ENCODE results near the gene SIRT4. TPM values are rescaled to one million over a fixed set of nuclear protein-coding genes. Genes with fewer than 3 reads are reported as not detected.

The SIRT4 gene
- total RNA-seq, 1 experiment from 2014 or later, result 3.6 TPM

- H3K36me3 ChIP-seq (ENCODE audit: low read depth), result no peaks in the 10 kb centered on the region
- no peaks in the 10 kb centered on the region for H3K27me3 ChIP-seq (ENCODE audit: insufficient read depth, low read depth)
- no peaks in the 10 kb centered on the region for H4K20me1 ChIP-seq (ENCODE audit: insufficient read depth)
- ChIA-PET CTCF (no interaction called here), POLR2A (ENCODE audit: unreplicated experiment) (no interaction called here)
- no peak overlapping the region for H3K4me3 ChIP-seq
- no peaks in the 10 kb centered on the region for H3K79me2 ChIP-seq (ENCODE audit: low read depth)
- intact Hi-C loops (cut with micrococcal nuclease; ENCODE audit: unreplicated experiment), result no loop called here
- BruUV-seq (replicated peaks), result no TSS peak
- no peaks in the 10 kb centered on the region for H3F3A ChIP-seq (ENCODE audit: insufficient read depth, low read depth)
- H2AFZ ChIP-seq, result no peak overlapping the region
- no peak overlapping the region for H3K27ac ChIP-seq
- no peaks in the 10 kb centered on the region for H3K9me3 ChIP-seq (ENCODE audit: insufficient read depth, low read depth)
- no peaks in the 10 kb centered on the region for H3K9me2 ChIP-seq (ENCODE audit: insufficient read depth)
- H3K4me1 ChIP-seq (replicated peaks; ENCODE audit: insufficient read depth), result no peaks in the 10 kb centered on the region
- TF ChIP-seq EZH2 (IDR thresholded peaks at IDR 0.05; ENCODE audit: low read depth) (no peak), CTCF (conservative IDR thresholded peaks at IDR 0.05) (no peak)
- H3K4me2 ChIP-seq, result no peak overlapping the region
- no peak for DNase-seq
Observed at GRCh38 chr12:120343692-120344091, 41.6 kb downstream of the SIRT4 start.

GRCh38 chr12:120346031-120346430, 43.9 kb downstream of the SIRT4 start:
- H3K4me2 ChIP-seq, result no peak overlapping the region
- no peaks in the 10 kb centered on the region for H3K36me3 ChIP-seq (ENCODE audit: low read depth)
- ChIA-PET POLR2A (ENCODE audit: unreplicated experiment) (no interaction called here), CTCF (interaction anchor here (0.7 to 0.9 kb wide), 2 partner anchors 303 to 1048 kb away, joined by 3 to 6 read pairs; no protein-coding TSS in a partner anchor)
- H3K27ac ChIP-seq, result no peak overlapping the region
- no peaks in the 10 kb centered on the region for H3K4me1 ChIP-seq (replicated peaks; ENCODE audit: insufficient read depth)
- H3K9me3 ChIP-seq (ENCODE audit: insufficient read depth, low read depth), result no peaks in the 10 kb centered on the region
- no TSS peak for BruUV-seq (replicated peaks)
- H3K4me3 ChIP-seq, result no peak overlapping the region
- H3K9me2 ChIP-seq (ENCODE audit: insufficient read depth), result no peaks in the 10 kb centered on the region
- no peak for TF ChIP-seq EZH2 (IDR thresholded peaks at IDR 0.05; ENCODE audit: low read depth)
- no peak for TF ChIP-seq CTCF (conservative IDR thresholded peaks at IDR 0.05)
- H3K27me3 ChIP-seq (ENCODE audit: insufficient read depth, low read depth), result no peaks in the 10 kb centered on the region
- H2AFZ ChIP-seq, result no peak overlapping the region
- DNase-seq, result no peak
- no peaks in the 10 kb centered on the region for H4K20me1 ChIP-seq (ENCODE audit: insufficient read depth)
- no peaks in the 10 kb centered on the region for H3K79me2 ChIP-seq (ENCODE audit: low read depth)
- no peaks in the 10 kb centered on the region for H3F3A ChIP-seq (ENCODE audit: insufficient read depth, low read depth)
- intact Hi-C loops (cut with micrococcal nuclease; ENCODE audit: unreplicated experiment), result no loop called here

- Histone ChIP-seq H3K79me2 (ENCODE audit: low read depth) (no peaks in the 10 kb centered on the region), H3K27me3 (ENCODE audit: insufficient read depth, low read depth) (no peaks in the 10 kb centered on the region), H3F3A (ENCODE audit: insufficient read depth, low read depth) (no peaks in the 10 kb centered on the region), H4K20me1 (ENCODE audit: insufficient read depth) (no peaks in the 10 kb centered on the region), H2AFZ (no peak overlapping the region), H3K4me2 (no peak overlapping the region), H3K4me3 (no peak overlapping the region), H3K27ac (no peak overlapping the region), H3K9me3 (ENCODE audit: insufficient read depth, low read depth) (no peaks in the 10 kb centered on the region), H3K4me1 (replicated peaks; ENCODE audit: insufficient read depth) (no peaks in the 10 kb centered on the region), H3K9me2 (ENCODE audit: insufficient read depth) (no peaks in the 10 kb centered on the region), H3K36me3 (ENCODE audit: low read depth) (no peaks in the 10 kb centered on the region)
- TF ChIP-seq EZH2 (IDR thresholded peaks at IDR 0.05; ENCODE audit: low read depth) (no peak), CTCF (conservative IDR thresholded peaks at IDR 0.05) (peak; percentile 41; the same call in 1 of the 2 replicates)
- no peak for DNase-seq
- CTCF ChIA-PET, result interaction anchor here (0.7 to 1.2 kb wide), 3 partner anchors 16 to 1048 kb away, joined by 3 to 7 read pairs (median 6); no protein-coding TSS in a partner anchor
- intact Hi-C loops (cut with micrococcal nuclease; ENCODE audit: unreplicated experiment), result no loop called here
- POLR2A ChIA-PET (ENCODE audit: unreplicated experiment), result no interaction called here
- no TSS peak for BruUV-seq (replicated peaks)
Observed at GRCh38 chr12:120346681-120347080, 44.6 kb downstream of the SIRT4 start.

All from PC-9 (cell line).